ENCODE measurements around the gene PRICKLE2.

Gene PRICKLE2

DNA sequence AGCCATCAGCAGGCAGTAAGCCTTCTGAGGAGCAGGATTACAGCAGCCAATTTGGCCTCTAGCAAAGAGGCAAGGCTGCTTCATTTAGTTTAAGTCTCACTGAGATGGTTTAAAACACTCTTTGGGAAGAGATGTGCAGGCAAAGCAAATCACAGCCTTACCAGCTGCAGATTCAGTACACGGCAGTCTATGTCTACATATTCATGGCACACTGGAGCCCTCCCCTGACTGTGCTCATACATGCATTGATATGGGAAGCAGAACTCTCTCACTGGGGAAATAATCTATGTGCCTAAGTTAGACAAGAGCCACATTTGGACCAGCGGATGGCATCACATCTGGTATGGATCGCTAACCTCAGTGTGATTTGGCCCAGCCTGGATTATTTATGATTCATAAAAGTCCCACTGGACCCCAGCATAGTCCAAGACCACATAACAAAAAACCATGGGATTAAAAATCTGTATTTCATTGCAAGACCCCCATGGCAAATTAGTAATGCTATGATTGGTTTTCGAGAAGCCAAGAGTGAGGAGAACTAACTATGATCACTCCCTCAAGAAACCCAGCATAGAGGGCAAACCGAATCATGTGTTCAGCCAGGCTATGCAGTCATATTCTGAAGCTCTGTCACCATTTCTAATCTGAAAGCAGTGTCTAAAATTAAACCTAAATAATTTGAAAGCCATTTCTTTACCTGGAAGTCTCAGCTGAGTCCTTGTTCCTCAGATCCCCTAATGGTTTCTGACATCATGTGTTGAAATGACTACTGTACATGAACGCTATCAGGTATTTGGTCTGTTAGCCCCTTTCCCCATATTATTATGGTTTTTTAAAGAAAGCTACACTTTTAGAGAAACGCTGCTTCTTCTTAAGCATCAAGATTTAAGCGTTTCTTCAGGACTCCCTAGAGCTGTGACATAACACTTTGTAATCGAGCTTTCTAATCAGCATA lies 1.2 kb downstream of the PRICKLE2 start:
- TF ChIP-seq, protein P1, sequence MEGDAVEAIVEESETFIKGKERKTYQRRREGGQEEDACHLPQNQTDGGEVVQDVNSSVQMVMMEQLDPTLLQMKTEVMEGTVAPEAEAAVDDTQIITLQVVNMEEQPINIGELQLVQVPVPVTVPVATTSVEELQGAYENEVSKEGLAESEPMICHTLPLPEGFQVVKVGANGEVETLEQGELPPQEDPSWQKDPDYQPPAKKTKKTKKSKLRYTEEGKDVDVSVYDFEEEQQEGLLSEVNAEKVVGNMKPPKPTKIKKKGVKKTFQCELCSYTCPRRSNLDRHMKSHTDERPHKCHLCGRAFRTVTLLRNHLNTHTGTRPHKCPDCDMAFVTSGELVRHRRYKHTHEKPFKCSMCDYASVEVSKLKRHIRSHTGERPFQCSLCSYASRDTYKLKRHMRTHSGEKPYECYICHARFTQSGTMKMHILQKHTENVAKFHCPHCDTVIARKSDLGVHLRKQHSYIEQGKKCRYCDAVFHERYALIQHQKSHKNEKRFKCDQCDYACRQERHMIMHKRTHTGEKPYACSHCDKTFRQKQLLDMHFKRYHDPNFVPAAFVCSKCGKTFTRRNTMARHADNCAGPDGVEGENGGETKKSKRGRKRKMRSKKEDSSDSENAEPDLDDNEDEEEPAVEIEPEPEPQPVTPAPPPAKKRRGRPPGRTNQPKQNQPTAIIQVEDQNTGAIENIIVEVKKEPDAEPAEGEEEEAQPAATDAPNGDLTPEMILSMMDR (IDR thresholded peaks at IDR 0.05) = no peak
- no peak overlapping the region for H3K4me3 ChIP-seq (ENCODE audit: low read depth in 1 of 2, low read length in 1 of 2)
- H3K4me1 ChIP-seq (ENCODE audit: control insufficient read depth in 1 of 2, insufficient read depth in 1 of 2, low read depth in 1 of 2, low read length in 1 of 2) = no peaks in the 10 kb centered on the region
- no peaks in the 10 kb centered on the region for H3K9me3 ChIP-seq
- H3K27ac ChIP-seq = no peak overlapping the region
- H3K27me3 ChIP-seq = peaks cover 28% of the 10 kb centered on the region
- no peaks in the 10 kb centered on the region for H3K36me3 ChIP-seq

DNA sequence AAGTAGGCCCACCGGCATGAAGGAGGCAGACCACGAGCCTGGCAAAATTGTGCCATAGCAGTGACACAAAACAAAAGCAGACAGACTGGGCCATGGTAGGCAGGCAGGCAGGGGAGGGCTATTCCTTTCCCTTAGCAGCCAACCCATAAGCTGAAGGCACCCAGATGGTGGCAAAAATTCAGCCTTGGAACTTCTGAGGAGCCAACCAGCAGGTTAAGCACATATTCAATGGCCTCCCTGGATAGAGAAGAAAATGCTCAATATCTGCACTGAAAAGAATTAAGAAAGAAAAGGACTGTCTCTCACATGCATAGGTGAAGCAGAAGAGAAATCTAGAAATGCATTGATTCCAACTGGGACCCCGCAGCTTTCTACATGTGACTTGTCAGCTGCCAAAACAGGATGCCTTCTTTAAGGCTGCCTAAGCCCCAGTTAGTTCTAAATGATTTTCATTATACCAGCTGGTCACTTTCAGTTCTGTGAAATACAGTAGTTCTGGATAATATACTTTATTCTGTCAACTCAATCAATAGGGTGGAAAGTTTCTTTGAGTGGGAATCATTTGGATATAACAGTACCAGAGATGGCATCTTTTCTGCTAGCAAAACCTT lies 2.7 kb downstream of the PRICKLE2 start:
- TF ChIP-seq, protein P1 (IDR thresholded peaks at IDR 0.05) = no peak
- Histone ChIP-seq H3K4me1 (ENCODE audit: control insufficient read depth in 1 of 2, insufficient read depth in 1 of 2, low read depth in 1 of 2, low read length in 1 of 2) (no peaks in the 10 kb centered on the region), H3K27me3 (peaks cover 28% of the 10 kb centered on the region), H3K36me3 (no peaks in the 10 kb centered on the region), H3K27ac (no peak overlapping the region), H3K4me3 (ENCODE audit: low read depth in 1 of 2, low read length in 1 of 2) (no peak overlapping the region), H3K9me3 (no peaks in the 10 kb centered on the region)

DNA sequence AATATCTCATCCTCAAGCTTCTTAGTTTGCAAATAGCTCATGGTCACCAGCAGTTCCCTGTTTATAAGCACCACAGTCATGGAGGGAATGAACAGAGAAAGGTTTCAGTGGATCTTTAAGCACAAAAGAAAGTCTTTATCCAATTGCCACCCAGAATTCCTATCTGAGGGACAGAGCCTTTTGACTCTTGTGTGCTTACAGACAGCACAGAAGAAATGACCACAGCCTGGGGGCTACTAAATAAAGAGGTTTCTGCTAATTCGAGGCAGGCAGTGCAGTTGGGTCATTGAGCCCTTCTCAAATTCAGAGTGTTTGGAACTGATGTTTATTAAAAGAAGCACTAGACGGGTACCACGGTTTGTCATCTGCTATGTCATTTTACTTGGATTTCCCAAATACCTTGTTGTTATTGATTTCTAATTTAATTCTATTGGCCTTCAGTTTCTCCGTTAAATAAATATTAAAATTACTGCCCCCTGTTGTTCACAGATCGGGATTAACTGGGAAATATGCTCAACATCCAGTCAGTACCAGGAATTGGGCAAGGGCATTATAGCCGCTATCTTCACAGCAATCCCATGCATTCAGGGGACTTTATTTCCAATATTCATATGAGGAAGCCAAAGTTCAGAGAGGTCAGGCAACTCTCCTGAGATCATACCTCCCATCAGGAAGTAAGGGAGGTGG lies 3.6 kb downstream of the PRICKLE2 start:
- Histone ChIP-seq H3K36me3 (no peaks in the 10 kb centered on the region), H3K4me1 (ENCODE audit: control insufficient read depth in 1 of 2, insufficient read depth in 1 of 2, low read depth in 1 of 2, low read length in 1 of 2) (no peaks in the 10 kb centered on the region), H3K4me3 (ENCODE audit: low read depth in 1 of 2, low read length in 1 of 2) (no peak overlapping the region), H3K27ac (no peak overlapping the region), H3K9me3 (no peaks in the 10 kb centered on the region), H3K27me3 (peaks cover 31% of the 10 kb centered on the region)
- TF ChIP-seq, protein P1 (IDR thresholded peaks at IDR 0.05) = no peak

DNA sequence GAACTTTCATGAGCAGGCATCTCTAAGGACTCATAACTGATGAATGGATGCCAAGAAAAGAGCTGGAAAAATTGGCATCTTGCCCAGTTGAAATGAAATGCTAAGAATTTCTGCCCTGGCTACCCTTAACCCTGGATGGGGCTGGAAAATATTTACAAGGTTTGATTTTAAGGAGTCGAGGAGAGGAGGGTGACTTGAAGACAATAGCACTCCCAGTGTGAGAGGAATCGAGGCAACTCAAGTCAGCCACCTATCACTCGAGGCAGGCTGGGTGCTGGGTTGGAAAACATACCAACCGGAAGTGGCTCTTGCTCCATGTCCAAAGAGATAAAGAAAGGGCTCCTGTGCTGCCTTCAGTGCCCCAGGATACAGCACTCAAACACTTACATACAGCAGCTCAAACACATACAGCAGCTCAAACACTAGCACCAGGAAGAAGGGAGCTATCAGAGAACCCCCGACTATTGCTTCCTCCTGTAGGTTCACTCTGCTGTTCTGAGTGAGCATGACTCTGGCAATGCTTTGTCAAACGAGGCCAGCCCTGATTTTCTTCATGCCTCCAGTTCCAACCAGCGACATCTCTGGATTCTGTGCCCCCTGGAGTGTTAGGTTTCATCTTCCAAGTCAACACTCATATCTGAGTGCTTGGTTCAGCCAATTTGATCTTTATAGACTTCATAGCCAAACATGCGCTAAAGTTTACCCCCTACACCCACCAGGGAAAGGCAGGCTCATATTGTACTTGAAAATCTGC lies 4.9 kb downstream of the PRICKLE2 start:
- TF ChIP-seq, protein P1 (IDR thresholded peaks at IDR 0.05) = no peak
- Histone ChIP-seq H3K27ac (no peak overlapping the region), H3K27me3 (peaks cover 41% of the 10 kb centered on the region), H3K9me3 (no peaks in the 10 kb centered on the region), H3K4me1 (ENCODE audit: control insufficient read depth in 1 of 2, insufficient read depth in 1 of 2, low read depth in 1 of 2, low read length in 1 of 2) (no peaks in the 10 kb centered on the region), H3K36me3 (no peaks in the 10 kb centered on the region), H3K4me3 (ENCODE audit: low read depth in 1 of 2, low read length in 1 of 2) (no peak overlapping the region)

DNA sequence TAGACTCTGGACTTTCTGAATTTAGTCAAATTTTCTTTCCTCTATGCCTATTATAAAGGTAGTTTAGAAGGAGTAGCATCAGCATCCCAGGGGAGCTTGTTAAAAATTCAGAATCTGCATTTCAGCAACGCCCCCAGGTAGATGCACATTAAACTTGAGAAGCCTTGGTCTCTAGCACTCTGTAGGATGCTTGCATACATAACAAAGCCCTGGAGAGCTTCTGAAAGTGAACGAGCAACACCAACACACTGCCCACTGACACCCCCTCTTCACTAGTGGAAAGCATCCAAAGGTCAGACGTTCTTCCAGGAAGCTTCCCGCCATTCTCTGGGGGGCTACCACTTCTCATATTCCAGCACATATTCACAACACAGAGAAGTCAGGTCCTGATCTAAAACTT lies 6.5 kb downstream of the PRICKLE2 start:
- Histone ChIP-seq H3K36me3 (no peaks in the 10 kb centered on the region), H3K4me1 (ENCODE audit: control insufficient read depth in 1 of 2, insufficient read depth in 1 of 2, low read depth in 1 of 2, low read length in 1 of 2) (no peaks in the 10 kb centered on the region), H3K27ac (no peak overlapping the region), H3K9me3 (no peaks in the 10 kb centered on the region), H3K27me3 (peaks cover 41% of the 10 kb centered on the region), H3K4me3 (ENCODE audit: low read depth in 1 of 2, low read length in 1 of 2) (no peak overlapping the region)
- TF ChIP-seq, protein P1 (IDR thresholded peaks at IDR 0.05) = no peak

Data from neutrophil (primary cell).